WTC11 (cell line): ENCODE results near the gene MTARC1. TPM values are rescaled to one million over a fixed set of nuclear protein-coding genes. Genes with fewer than 3 reads are reported as not detected.

ENCODE experiments used
- ATAC-seq: fragments of 200-7000 bp; cut with Tn5 transposase; 2 replicates; pipeline ENCODE4 v1.10.0; 2021; ENCODE audit warnings: mild to moderate bottlenecking, moderate library complexity
- CTCF ChIA-PET: fragments of 300-600 bp; sonication (Branson Sonifier 250); formaldehyde crosslinking; loops from one replicate; lab custom pipeline; 2021; ENCODE audit warnings: antibody characterized with exemption; lab: Charles Lee
- POLR2A ChIA-PET: fragments of 350-600 bp; sonication (Branson Sonifier 250); formaldehyde crosslinking; loops from one replicate; lab custom pipeline; 2021; ENCODE audit warnings: antibody characterized with exemption; lab: Charles Lee
- DNase-seq: peaks from one replicate; pipeline ENCODE4 v3.0.0; 2021; ENCODE audit warnings: low spot score
- H3K27ac Mint-ChIP-seq: 2 replicates; pipeline ENCODE4 v1.8.0; 2021; ENCODE audit warnings: mixed read lengths
- H3K27me3 Mint-ChIP-seq: 2 replicates; pipeline ENCODE4 v1.8.0; 2021; ENCODE audit warnings: low read depth, mild to moderate bottlenecking, moderate library complexity, mixed read lengths
- H3K36me3 Mint-ChIP-seq: 2 replicates; pipeline ENCODE4 v1.8.0; 2021; ENCODE audit warnings: mixed read lengths
- H3K4me1 Mint-ChIP-seq: 2 replicates; pipeline ENCODE4 v1.8.0; 2022; ENCODE audit warnings: mixed read lengths
- H3K4me3 Mint-ChIP-seq: 2 replicates; pipeline ENCODE4 v1.8.0; 2021; ENCODE audit warnings: mild to moderate bottlenecking, moderate library complexity, mixed read lengths
- H3K9me3 Mint-ChIP-seq: 2 replicates; pipeline ENCODE4 v1.8.0; 2021; ENCODE audit warnings: mixed read lengths
- ATF1 ChIP-seq: sonication (generic); formaldehyde crosslinking; IDR thresholded peaks from 2 replicates; pipeline ENCODE4 v1.8.1; 2023; ENCODE audit warnings: mild to moderate bottlenecking, moderate library complexity, missing genetic modification reagents
- CREM ChIP-seq: sonication (generic); formaldehyde crosslinking; IDR thresholded peaks from 2 replicates; pipeline ENCODE4 v1.8.1; 2022; ENCODE audit warnings: mild to moderate bottlenecking, missing genetic modification reagents, moderate library complexity
- ESRRA ChIP-seq: sonication (generic); formaldehyde crosslinking; IDR thresholded peaks from 2 replicates; pipeline ENCODE4 v1.8.1; 2022; ENCODE audit warnings: mild to moderate bottlenecking, missing genetic modification reagents, borderline replicate concordance
- FOXK1 ChIP-seq: sonication (generic); formaldehyde crosslinking; IDR thresholded peaks from 2 replicates; pipeline ENCODE4 v1.8.0; 2022; ENCODE audit warnings: mild to moderate bottlenecking, moderate library complexity, missing genetic modification reagents
- GRHL2 ChIP-seq: fragments of 250-450 bp; sonication (Bioruptor Pico); IDR thresholded peaks from 2 replicates; pipeline ENCODE4 v1.8.0; 2022; ENCODE audit warnings: mild to moderate bottlenecking, moderate library complexity; ENCODE audit not compliant: insufficient replicate concordance, severe bottlenecking
- JUN ChIP-seq: sonication (generic); formaldehyde crosslinking; IDR thresholded peaks from 2 replicates; pipeline ENCODE4 v1.8.0; 2023; ENCODE audit warnings: mild to moderate bottlenecking, missing genetic modification reagents
- NFE2L1 ChIP-seq: sonication (generic); formaldehyde crosslinking; IDR thresholded peaks from 2 replicates; pipeline ENCODE4 v1.8.1; 2023; ENCODE audit warnings: missing genetic modification reagents
- NFYB ChIP-seq: sonication (generic); formaldehyde crosslinking; conservative IDR thresholded peaks from 2 replicates; pipeline ENCODE4 v1.8.0; 2022; ENCODE audit warnings: low read depth, missing genetic modification reagents
- RELA ChIP-seq: sonication (generic); formaldehyde crosslinking; IDR thresholded peaks from 2 replicates; pipeline ENCODE4 v1.8.1; 2022; ENCODE audit warnings: missing genetic modification reagents, mild to moderate bottlenecking, borderline replicate concordance
- SMAD3 ChIP-seq: sonication (generic); formaldehyde crosslinking; IDR thresholded peaks from 2 replicates; pipeline ENCODE4 v1.8.0; 2022; ENCODE audit warnings: missing genetic modification reagents, mild to moderate bottlenecking, borderline replicate concordance
- SOX15 ChIP-seq: fragments of 250-450 bp; sonication (Bioruptor Pico); IDR thresholded peaks from 2 replicates; pipeline ENCODE4 v1.9.0; 2021; ENCODE audit warnings: mild to moderate bottlenecking
- TP53 ChIP-seq: sonication (generic); formaldehyde crosslinking; IDR thresholded peaks from 2 replicates; pipeline ENCODE4 v1.8.1; 2023; ENCODE audit warnings: mild to moderate bottlenecking, missing genetic modification reagents
- ZBTB21 ChIP-seq: sonication (generic); formaldehyde crosslinking; IDR thresholded peaks from 2 replicates; pipeline ENCODE4 v1.8.1; 2023; ENCODE audit warnings: mild to moderate bottlenecking, missing genetic modification reagents, borderline replicate concordance
- ZNF121 ChIP-seq: sonication (generic); formaldehyde crosslinking; IDR thresholded peaks from 2 replicates; pipeline ENCODE4 v1.8.0; 2023; ENCODE audit warnings: missing genetic modification reagents
- ZNF416 ChIP-seq: fragments of 250-450 bp; sonication (Bioruptor Pico); IDR thresholded peaks from 2 replicates; pipeline ENCODE4 v1.9.0; 2021; ENCODE audit warnings: mild to moderate bottlenecking, inconsistent platforms
- ZNF671 ChIP-seq: fragments of 250-450 bp; sonication (Bioruptor Pico); IDR thresholded peaks from 2 replicates; pipeline ENCODE4 v1.8.0; 2021; ENCODE audit warnings: mild to moderate bottlenecking
- total RNA-seq: library from RNA; stranded (reverse); gene quantifications from 3 replicates; pipeline ENCODE4 v1.2.3, GENCODE V29; 2021
- TF ChIP-seq, protein P1 (sequence below): fragments of 250-450 bp; sonication (Bioruptor Pico); IDR thresholded peaks from 2 replicates; pipeline ENCODE4 v1.9.0; 2021; ENCODE audit warnings: moderate library complexity, mild to moderate bottlenecking, inconsistent platforms, borderline replicate concordance
- TF ChIP-seq, protein P2 (sequence below): sonication (generic); formaldehyde crosslinking; IDR thresholded peaks from 2 replicates; pipeline ENCODE4 v1.8.1; 2022; ENCODE audit warnings: low read depth, mild to moderate bottlenecking, moderate library complexity, missing genetic modification reagents, borderline replicate concordance
- TF ChIP-seq, protein P3 (sequence below): fragments of 250-450 bp; sonication (Bioruptor Pico); conservative IDR thresholded peaks from 2 replicates; pipeline ENCODE4 v1.9.0; 2021; ENCODE audit warnings: mild to moderate bottlenecking
- TF ChIP-seq, protein P4 (sequence below): fragments of 250-450 bp; sonication (Bioruptor Pico); IDR thresholded peaks from 2 replicates; pipeline ENCODE4 v1.9.0; 2021; ENCODE audit warnings: mild to moderate bottlenecking
- TF ChIP-seq, protein P5 (sequence below): sonication (generic); formaldehyde crosslinking; IDR thresholded peaks from 2 replicates; pipeline ENCODE4 v1.8.1; 2023; ENCODE audit warnings: mild to moderate bottlenecking, missing genetic modification reagents, moderate library complexity
- TF ChIP-seq, protein P6 (sequence below): fragments of 250-450 bp; sonication (Bioruptor Pico); IDR thresholded peaks from 2 replicates; pipeline ENCODE4 v1.8.0; 2021; ENCODE audit warnings: mild to moderate bottlenecking

The MTARC1 gene
- total RNA-seq, 1 experiment from 2014 or later, result 25.8 TPM

DNA sequence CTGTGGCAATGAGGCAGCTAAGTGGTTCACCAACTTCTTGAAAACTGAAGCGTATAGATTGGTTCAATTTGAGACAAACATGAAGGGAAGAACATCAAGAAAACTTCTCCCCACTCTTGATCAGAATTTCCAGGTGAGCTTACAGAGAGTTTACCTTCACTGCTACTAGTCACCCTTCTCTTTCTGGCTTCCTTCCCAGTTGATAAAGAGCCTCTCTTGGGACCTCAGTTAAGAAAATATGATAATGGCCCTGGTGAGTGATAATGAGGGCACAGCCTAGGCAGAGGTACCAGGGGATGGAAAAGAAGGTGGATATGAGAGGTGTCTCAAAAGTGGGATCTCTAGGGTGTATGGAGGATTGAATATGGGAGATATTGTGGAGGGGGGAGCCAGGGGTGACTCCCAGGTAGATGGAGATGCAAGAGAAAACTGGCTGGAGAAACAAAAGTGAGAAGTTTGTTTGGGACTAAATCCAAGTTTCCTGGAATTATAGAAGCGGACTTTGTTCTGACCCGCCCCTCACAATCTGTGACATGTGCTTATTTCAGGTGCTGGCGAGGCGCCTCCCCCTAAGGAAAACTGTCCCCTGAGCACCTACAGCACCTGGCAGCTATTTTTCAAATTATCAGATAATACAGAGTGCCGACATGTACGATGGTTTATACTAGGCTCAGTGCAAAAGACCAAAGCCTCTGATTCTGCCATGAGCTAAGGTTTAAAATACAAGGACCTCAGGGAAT lies 24.9 kb upstream of the MTARC1 start:
- CTCF ChIA-PET, result interaction anchor here (0.5 to 2.0 kb wide), 6 partner anchors 12 to 40 kb away, joined by 3 to 9 read pairs (median 4); partner anchors contain the start of gene MTARC2
- TF ChIP-seq ESRRA (CRISPR knock-in tag) (no peak), NFYB (CRISPR knock-in tag) (no peak), JUN (CRISPR knock-in tag) (no peak), ZNF416 (CRISPR knock-in tag) (no peak), TP53 (CRISPR knock-in tag) (no peak), RELA (CRISPR knock-in tag) (no peak), SMAD3 (CRISPR knock-in tag) (no peak), NFE2L1 (CRISPR knock-in tag) (no peak), FOXK1 (no peak), GRHL2 (CRISPR knock-in tag) (no peak), ZNF121 (CRISPR knock-in tag) (no peak), ZBTB21 (CRISPR knock-in tag) (no peak), CREM (CRISPR knock-in tag) (no peak), SOX15 (CRISPR knock-in tag) (no peak)
- TF ChIP-seq, protein P1, sequence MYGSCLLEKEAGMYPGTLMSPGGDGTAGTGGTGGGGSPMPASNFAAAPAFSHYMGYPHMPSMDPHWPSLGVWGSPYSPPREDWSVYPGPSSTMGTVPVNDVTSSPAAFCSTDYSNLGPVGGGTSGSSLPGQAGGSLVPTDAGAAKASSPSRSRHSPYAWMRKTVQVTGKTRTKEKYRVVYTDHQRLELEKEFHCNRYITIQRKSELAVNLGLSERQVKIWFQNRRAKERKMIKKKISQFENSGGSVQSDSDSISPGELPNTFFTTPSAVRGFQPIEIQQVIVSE (CRISPR knock-in tag), result no peak
- TF ChIP-seq, protein P2, sequence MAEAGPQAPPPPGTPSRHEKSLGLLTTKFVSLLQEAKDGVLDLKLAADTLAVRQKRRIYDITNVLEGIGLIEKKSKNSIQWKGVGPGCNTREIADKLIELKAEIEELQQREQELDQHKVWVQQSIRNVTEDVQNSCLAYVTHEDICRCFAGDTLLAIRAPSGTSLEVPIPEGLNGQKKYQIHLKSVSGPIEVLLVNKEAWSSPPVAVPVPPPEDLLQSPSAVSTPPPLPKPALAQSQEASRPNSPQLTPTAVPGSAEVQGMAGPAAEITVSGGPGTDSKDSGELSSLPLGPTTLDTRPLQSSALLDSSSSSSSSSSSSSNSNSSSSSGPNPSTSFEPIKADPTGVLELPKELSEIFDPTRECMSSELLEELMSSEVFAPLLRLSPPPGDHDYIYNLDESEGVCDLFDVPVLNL (CRISPR knock-in tag), result no peak
- TF ChIP-seq, protein P3, sequence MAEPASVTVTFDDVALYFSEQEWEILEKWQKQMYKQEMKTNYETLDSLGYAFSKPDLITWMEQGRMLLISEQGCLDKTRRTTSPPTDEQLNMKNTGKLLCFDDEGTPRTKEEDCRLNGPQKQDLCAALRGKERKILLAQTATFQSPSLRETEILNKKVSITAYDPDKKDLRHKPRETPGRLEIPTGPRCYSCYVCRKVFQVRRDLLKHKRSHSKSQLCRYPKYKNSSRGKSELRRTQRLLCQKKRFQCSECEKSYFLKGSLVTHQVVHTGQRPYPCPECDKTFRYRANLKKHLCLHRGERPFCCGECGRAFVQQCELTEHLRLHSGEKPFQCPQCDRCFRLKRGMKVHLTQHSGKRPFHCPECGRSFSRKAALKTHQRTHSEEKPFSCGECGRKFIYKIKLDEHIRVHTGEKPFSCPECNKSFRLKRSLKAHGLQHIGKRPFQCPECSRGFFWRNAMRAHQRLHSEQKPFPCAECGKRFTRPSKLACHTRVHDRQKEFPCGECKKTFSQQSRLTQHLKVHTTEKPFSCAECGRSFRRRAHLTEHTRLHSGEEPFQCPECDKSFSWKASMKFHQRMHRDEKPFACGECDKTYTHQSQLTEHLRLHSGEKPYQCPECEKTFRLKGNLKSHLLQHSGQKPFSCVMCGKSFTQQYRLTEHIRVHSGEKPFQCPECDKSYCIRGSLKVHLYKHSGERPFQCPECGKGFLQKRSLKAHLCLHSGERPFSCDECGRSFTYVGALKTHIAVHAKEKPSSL, result no peak
- TF ChIP-seq, protein P4, sequence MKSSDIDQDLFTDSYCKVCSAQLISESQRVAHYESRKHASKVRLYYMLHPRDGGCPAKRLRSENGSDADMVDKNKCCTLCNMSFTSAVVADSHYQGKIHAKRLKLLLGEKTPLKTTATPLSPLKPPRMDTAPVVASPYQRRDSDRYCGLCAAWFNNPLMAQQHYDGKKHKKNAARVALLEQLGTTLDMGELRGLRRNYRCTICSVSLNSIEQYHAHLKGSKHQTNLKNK, result no peak
- no peaks in the 10 kb centered on the region for H3K4me1 Mint-ChIP-seq
- POLR2A ChIA-PET, result no interaction called here
- no peak overlapping the region for H3K4me3 Mint-ChIP-seq
- H3K9me3 Mint-ChIP-seq, result no peaks in the 10 kb centered on the region
- peaks cover 12% of the 10 kb centered on the region; the same call in 1 of the 2 replicates for H3K36me3 Mint-ChIP-seq
- no peak for DNase-seq
- ATAC-seq, result no peak
- no peak overlapping the region for H3K27ac Mint-ChIP-seq
- no peaks in the 10 kb centered on the region for H3K27me3 Mint-ChIP-seq

DNA sequence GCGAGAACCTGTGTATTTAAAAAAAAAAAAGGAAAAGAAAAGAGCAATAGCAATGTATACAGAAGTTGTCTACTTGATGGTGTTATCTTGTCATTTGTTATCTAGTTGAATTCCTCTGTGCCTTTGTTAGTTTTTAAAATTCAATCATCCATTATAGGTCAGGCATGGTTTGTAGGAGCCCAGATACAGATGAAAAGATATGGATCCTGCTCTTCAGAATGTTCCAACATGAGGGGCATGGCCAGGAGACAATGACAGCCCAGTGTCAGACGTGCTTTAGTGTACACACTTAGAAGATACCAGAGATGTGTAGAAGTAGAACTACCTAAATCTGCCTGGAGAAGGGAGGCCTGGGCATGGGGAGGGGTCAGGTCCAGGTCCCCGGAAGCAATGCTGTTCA lies 22.0 kb upstream of the MTARC1 start:
- no peak for DNase-seq
- no peak for TF ChIP-seq NFYB (CRISPR knock-in tag)
- no peak for TF ChIP-seq ATF1 (CRISPR knock-in tag)
- TF ChIP-seq ZNF671 (CRISPR knock-in tag), result no peak
- no peak for TF ChIP-seq ESRRA (CRISPR knock-in tag)
- TF ChIP-seq, protein P5, sequence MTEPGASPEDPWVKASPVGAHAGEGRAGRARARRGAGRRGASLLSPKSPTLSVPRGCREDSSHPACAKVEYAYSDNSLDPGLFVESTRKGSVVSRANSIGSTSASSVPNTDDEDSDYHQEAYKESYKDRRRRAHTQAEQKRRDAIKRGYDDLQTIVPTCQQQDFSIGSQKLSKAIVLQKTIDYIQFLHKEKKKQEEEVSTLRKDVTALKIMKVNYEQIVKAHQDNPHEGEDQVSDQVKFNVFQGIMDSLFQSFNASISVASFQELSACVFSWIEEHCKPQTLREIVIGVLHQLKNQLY, result no peak
- TF ChIP-seq, protein P6, sequence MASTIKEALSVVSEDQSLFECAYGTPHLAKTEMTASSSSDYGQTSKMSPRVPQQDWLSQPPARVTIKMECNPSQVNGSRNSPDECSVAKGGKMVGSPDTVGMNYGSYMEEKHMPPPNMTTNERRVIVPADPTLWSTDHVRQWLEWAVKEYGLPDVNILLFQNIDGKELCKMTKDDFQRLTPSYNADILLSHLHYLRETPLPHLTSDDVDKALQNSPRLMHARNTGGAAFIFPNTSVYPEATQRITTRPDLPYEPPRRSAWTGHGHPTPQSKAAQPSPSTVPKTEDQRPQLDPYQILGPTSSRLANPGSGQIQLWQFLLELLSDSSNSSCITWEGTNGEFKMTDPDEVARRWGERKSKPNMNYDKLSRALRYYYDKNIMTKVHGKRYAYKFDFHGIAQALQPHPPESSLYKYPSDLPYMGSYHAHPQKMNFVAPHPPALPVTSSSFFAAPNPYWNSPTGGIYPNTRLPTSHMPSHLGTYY, result no peak
- no peak for TF ChIP-seq NFE2L1 (CRISPR knock-in tag)
- ATAC-seq, result no peak
- Mint-ChIP-seq H3K4me3 (no peak overlapping the region), H3K36me3 (peaks cover 8% of the 10 kb centered on the region; the same call in 1 of the 2 replicates), H3K27ac (no peak overlapping the region), H3K9me3 (no peaks in the 10 kb centered on the region), H3K4me1 (no peaks in the 10 kb centered on the region), H3K27me3 (no peaks in the 10 kb centered on the region)
- CTCF ChIA-PET, result interaction anchor here (1.7 to 2.9 kb wide), 2 partner anchors 10 to 12 kb away, joined by 5 to 10 read pairs; no protein-coding TSS in a partner anchor
- POLR2A ChIA-PET, result no interaction called here
